Activated CD4-positive, alpha-beta memory T cell treated with anti-CD3 and anti-CD28 coated beads, Interleukin-2, amount 10 ng/mL, durations not matched to agents 7 days and 5 days (primary cell): ENCODE measurements around the gene LOXL3. TPM values are rescaled to one million over a fixed set of nuclear protein-coding genes. Genes with fewer than 3 reads are reported as not detected.
A peak's percentile ranks its signal among the peaks of the same experiment; 100 is the strongest.

ENCODE experiments used
- CTCF ChIA-PET: fragments of 350-600 bp; sonication (Branson Sonifier 250); formaldehyde crosslinking; loops from one replicate; lab custom pipeline; 2021; ENCODE audit warnings: antibody characterized with exemption, inconsistent platforms; lab: Charles Lee
- POLR2A ChIA-PET: fragments of 350-600 bp; sonication (Branson Sonifier 250); formaldehyde crosslinking; loops from one replicate; lab custom pipeline; 2021; ENCODE audit warnings: antibody characterized with exemption; lab: Charles Lee
- DNase-seq: peaks from one replicate; pipeline ENCODE4 v3.0.0-alpha.2; 2020
- H3K27ac Mint-ChIP-seq: one replicate; pipeline ENCODE4 v1.8.0; 2021; ENCODE audit warnings: mild to moderate bottlenecking, mixed read lengths
- H3K27me3 Mint-ChIP-seq: one replicate; pipeline ENCODE4 v1.8.0; 2021; ENCODE audit warnings: mixed read lengths
- H3K36me3 Mint-ChIP-seq: one replicate; pipeline ENCODE4 v1.8.0; 2021; ENCODE audit warnings: low read depth, mixed read lengths
- H3K4me1 Mint-ChIP-seq: one replicate; pipeline ENCODE4 v1.8.0; 2021; ENCODE audit warnings: mixed read lengths
- H3K4me3 Mint-ChIP-seq: one replicate; pipeline ENCODE4 v1.8.0; 2021; ENCODE audit warnings: mild to moderate bottlenecking, mixed read lengths
- H3K9me3 Mint-ChIP-seq: one replicate; pipeline ENCODE4 v1.8.0; 2021; ENCODE audit warnings: mixed read lengths
- total RNA-seq, 2 experiments: library from RNA; stranded (reverse); gene quantifications; one replicate each; pipeline ENCODE4 v1.2.3, GENCODE V29; 2021

The LOXL3 gene
- total RNA-seq, 2 experiments from 2014 or later: 0.60 to 0.70 TPM

DNA sequence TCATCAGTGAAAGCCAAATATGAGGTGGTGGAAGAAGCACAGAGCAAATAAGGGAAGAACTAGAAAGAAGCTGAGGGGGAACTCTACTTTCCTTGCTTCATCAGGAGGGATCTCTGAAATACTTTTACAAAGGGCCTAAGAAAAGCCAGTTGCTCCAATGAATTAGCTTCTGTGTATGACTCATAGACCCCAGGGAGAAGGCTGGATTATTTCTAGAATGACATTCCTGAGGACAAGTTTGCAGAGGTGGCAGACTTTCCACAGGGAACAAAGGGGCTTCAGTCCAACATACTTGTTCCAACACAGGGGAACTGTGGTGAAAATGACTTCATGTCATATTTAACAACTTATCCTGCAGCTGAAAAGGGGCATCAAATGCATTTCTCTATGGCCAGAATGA lies 29.8 kb upstream of the LOXL3 start:
- Mint-ChIP-seq H3K9me3 (no peaks in the 10 kb centered on the region), H3K4me1 (peaks cover 41% of the 10 kb centered on the region), H3K4me3 (no peak overlapping the region), H3K36me3 (no peaks in the 10 kb centered on the region), H3K27ac (peak overlapping the region; percentile 78), H3K27me3 (no peaks in the 10 kb centered on the region)
- CTCF ChIA-PET: interaction anchor here (1.2 to 7.3 kb wide), 5 partner anchors 8 to 101 kb away, joined by 3 to 65 read pairs (median 5); partner anchors contain the start of gene CCDC142
- no peak for DNase-seq
- POLR2A ChIA-PET: interaction anchor here (0.8 to 7.4 kb wide), 7 partner anchors 9 to 101 kb away, joined by 3 to 46 read pairs (median 5); partner anchors contain the start of genes AUP1, CCDC142, HTRA2 and LOXL3

DNA sequence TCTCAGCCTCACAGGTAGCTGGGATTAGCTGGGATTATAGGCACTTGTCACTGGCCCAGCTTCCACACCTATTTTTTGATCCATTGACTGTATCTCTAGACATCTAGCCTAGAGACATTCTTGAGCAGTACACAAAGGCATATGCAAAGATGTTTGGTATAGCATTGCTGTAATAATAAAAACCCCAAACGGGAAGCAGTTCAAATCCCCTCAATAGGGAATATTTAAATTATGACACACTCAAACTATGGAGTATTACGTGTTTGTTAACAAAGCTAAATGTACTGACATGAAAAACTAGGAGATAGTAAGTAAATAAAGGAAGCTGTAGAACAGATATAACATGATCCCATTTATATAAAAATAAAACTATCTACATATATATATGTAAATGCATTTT lies 28.4 kb upstream of the LOXL3 start:
- Mint-ChIP-seq H3K27me3 (no peaks in the 10 kb centered on the region), H3K27ac (no peak overlapping the region), H3K4me3 (no peak overlapping the region), H3K4me1 (peaks cover 47% of the 10 kb centered on the region), H3K9me3 (no peaks in the 10 kb centered on the region), H3K36me3 (no peaks in the 10 kb centered on the region)
- CTCF ChIA-PET: interaction anchor here (1.4 to 2.1 kb wide), 2 partner anchors 9 to 50 kb away, joined by 4 to 5 read pairs; no protein-coding TSS in a partner anchor
- no peak for DNase-seq
- POLR2A ChIA-PET: interaction anchor here (1.3 to 7.4 kb wide), 2 partner anchors 8 to 51 kb away, joined by 4 to 46 read pairs; partner anchors contain the start of genes AUP1 and HTRA2

DNA sequence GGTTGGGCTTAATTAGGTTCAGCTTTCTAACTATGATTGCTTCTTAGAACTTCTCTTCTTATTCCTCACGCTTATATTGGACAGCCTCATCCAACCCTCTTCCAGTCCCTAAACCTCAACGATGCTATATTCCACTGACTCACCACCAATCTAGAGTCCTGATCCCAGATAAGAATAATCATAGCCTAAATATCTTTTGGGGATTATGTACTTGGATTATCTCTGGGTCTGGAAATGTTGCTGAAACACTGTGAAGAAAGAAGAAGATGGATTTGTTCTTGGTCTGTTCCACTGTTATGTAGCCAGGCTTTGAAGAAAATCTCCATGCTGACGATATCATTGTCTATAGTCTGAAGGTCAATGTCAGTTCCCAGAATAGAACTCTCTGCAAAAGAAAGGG lies 27.7 kb upstream of the LOXL3 start:
- H3K4me3 Mint-ChIP-seq: no peak overlapping the region
- H3K27me3 Mint-ChIP-seq: no peaks in the 10 kb centered on the region
- no peak for DNase-seq
- ChIA-PET CTCF (interaction anchor here (2.1 kb wide), 1 partner anchor 49 kb away, joined by 5 read pairs; no protein-coding TSS in a partner anchor), POLR2A (interaction anchor here (1.3 kb wide), 1 partner anchor 7 kb away, joined by 4 read pairs; no protein-coding TSS in a partner anchor)
- no peaks in the 10 kb centered on the region for H3K9me3 Mint-ChIP-seq
- peaks cover 54% of the 10 kb centered on the region for H3K4me1 Mint-ChIP-seq
- H3K27ac Mint-ChIP-seq: no peak overlapping the region
- H3K36me3 Mint-ChIP-seq: no peaks in the 10 kb centered on the region

DNA sequence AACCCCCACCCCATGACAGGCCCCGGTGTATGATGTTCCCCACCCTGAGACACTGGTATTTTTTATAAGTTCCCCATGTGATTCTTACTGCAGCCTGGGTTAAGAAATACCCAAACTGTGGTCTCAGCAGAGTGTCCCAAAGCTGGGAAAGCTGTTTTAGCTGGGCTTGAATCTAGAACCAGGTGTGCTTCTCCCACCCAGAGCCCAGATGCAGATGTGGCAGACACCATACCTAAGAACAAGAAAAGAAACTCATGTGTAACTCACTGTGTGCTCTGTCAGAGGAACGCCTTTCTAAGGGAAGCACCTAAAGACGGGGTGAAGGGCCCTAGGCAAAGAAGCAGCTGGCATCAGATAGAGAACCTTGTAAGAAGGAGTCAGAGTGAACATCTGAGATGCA lies 24.7 kb upstream of the LOXL3 start:
- DNase-seq: no peak
- POLR2A ChIA-PET: interaction anchor here (2.0 kb wide), 1 partner anchor 15 kb away, joined by 4 read pairs; no protein-coding TSS in a partner anchor
- H3K36me3 Mint-ChIP-seq: peaks cover 2% of the 10 kb centered on the region

DNA sequence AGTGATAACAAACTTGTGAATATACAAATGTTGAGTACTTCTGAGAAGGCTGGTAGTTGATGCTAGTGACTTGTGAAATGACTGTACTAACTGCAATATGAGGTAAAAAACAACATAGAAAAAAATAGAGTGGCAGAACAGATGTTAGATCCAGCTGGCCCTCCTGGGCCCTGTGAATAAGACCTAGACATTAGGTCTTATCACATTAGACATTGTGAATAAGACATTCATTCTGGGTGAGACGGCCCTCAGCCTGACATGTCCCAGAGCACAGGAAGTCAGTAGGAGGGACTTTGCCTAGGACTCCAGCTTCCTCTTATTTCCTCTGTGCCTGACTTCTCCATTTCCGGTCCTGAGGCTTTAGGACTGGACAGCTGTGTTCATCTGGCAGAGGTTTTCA lies 23.7 kb upstream of the LOXL3 start:
- ChIA-PET POLR2A (interaction anchor here (1.0 to 2.1 kb wide), 8 partner anchors 8 to 46 kb away, joined by 3 to 9 read pairs (median 4); partner anchors contain the start of gene LOXL3), CTCF (interaction anchor here (1.2 to 5.9 kb wide), 3 partner anchors 9 to 243 kb away, joined by 4 to 65 read pairs (median 8); no protein-coding TSS in a partner anchor)
- Mint-ChIP-seq H3K27me3 (no peaks in the 10 kb centered on the region), H3K27ac (peak overlapping the region; percentile 64), H3K4me1 (peaks cover 45% of the 10 kb centered on the region), H3K36me3 (peaks cover 2% of the 10 kb centered on the region), H3K9me3 (no peaks in the 10 kb centered on the region), H3K4me3 (no peak overlapping the region)
- DNase-seq: no peak

More for the DNA sequence above, 24.7 kb upstream of the LOXL3 start:
- Mint-ChIP-seq H3K4me3 (no peak overlapping the region), H3K9me3 (no peaks in the 10 kb centered on the region), H3K27ac (no peak overlapping the region), H3K4me1 (peaks cover 47% of the 10 kb centered on the region), H3K27me3 (no peaks in the 10 kb centered on the region)
- CTCF ChIA-PET: interaction anchor here (2.5 to 5.9 kb wide), 2 partner anchors 8 to 10 kb away, joined by 12 to 65 read pairs; no protein-coding TSS in a partner anchor

DNA sequence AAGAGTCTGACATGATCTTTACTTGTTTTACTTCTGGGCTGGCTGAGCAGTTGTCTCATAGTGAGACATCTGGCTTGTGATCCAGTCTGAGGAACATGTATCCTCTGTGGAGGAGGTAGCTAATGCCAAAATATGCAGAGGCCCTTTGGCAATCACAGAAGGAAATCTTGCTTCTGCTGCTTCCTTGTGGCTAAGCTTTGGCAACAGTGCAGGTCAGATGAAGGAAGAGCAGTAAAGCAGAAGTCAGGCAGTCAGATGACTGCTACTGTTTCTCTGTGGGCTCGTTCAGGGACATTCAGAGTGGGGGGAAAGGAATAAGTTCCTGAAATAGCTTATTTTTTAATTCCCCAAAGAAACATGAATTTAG lies 23.1 kb upstream of the LOXL3 start:
- CTCF ChIA-PET: interaction anchor here (1.2 to 5.9 kb wide), 3 partner anchors 9 to 242 kb away, joined by 4 to 65 read pairs (median 8); no protein-coding TSS in a partner anchor
- DNase-seq: no peak
- Mint-ChIP-seq H3K4me3 (no peak overlapping the region), H3K27ac (no peak overlapping the region), H3K36me3 (peaks cover 2% of the 10 kb centered on the region), H3K9me3 (no peaks in the 10 kb centered on the region), H3K4me1 (peaks cover 48% of the 10 kb centered on the region), H3K27me3 (no peaks in the 10 kb centered on the region)
- POLR2A ChIA-PET: interaction anchor here (1.0 to 2.1 kb wide), 8 partner anchors 9 to 46 kb away, joined by 3 to 9 read pairs (median 4); partner anchors contain the start of gene LOXL3

DNA sequence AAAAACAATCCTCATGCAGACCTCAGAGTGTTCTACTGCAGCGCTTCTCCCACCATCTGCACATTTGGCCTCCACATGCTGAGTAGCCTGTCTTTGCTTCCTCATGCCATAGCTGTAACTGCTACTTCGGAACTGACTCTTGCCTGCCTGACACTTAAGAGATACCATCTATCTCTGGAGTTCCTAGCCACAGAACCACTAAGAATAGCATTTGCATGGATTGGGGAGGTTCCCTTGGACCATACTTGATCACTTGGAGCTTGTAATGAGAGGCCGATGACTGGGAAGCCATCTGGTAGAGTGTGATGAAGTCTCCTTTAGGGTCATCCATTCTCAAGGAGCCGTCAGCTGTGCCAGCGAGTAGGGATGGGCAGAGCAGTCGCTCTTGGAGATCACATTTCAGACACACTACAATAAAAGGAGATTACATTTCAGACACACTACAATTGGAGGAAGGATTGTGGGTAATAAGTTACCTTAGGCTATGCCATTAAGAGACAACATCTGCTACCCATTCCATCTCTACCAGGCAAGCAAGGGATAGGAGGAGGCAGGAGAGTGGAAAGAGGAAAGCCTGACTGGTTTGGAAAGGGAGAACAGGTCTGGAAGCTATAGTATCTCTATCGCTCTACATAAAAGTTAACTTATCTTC lies 22.6 kb upstream of the LOXL3 start:
- CTCF ChIA-PET: interaction anchor here (1.2 to 5.9 kb wide), 3 partner anchors 9 to 242 kb away, joined by 4 to 65 read pairs (median 8); no protein-coding TSS in a partner anchor
- no peak for DNase-seq
- peaks cover 48% of the 10 kb centered on the region for H3K4me1 Mint-ChIP-seq
- no peak overlapping the region for H3K27ac Mint-ChIP-seq
- H3K27me3 Mint-ChIP-seq: no peaks in the 10 kb centered on the region
- POLR2A ChIA-PET: interaction anchor here (1.1 to 3.4 kb wide), 6 partner anchors 9 to 45 kb away, joined by 3 to 14 read pairs (median 4); partner anchors contain the start of gene DOK1
- no peaks in the 10 kb centered on the region for H3K9me3 Mint-ChIP-seq
- no peak overlapping the region for H3K4me3 Mint-ChIP-seq
- H3K36me3 Mint-ChIP-seq: peaks cover 2% of the 10 kb centered on the region

DNA sequence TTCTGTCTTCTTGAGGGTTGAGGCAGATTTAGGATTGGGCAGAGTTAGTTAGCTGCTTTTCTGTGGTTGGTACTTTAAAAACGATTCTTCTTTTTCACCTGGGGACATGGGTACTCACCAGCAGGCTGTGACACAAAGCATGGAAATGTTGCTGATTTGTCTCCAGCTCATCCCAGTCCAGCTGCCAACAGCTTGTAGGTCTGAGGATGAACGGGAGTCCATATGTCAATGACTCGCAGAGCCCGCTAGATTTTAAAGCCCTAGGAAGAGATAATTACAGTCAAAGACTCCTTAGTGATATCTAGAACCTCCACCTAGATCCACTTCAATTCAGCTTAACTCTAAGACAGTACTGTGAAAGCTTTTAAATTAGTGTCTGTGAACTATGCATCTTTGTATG lies 21.6 kb upstream of the LOXL3 start:
- peaks cover 2% of the 10 kb centered on the region for H3K36me3 Mint-ChIP-seq
- H3K4me3 Mint-ChIP-seq: no peak overlapping the region
- peaks cover 48% of the 10 kb centered on the region for H3K4me1 Mint-ChIP-seq
- no peak for DNase-seq
- ChIA-PET POLR2A (interaction anchor here (1.3 to 3.4 kb wide), 6 partner anchors 9 to 92 kb away, joined by 4 to 14 read pairs (median 8); partner anchors contain the start of genes AUP1, CCDC142, DOK1 and HTRA2), CTCF (interaction anchor here (0.7 to 5.9 kb wide), 3 partner anchors 8 to 92 kb away, joined by 3 to 65 read pairs (median 8); partner anchors contain the start of genes CCDC142 and TTC31)
- H3K27me3 Mint-ChIP-seq: no peaks in the 10 kb centered on the region
- no peak overlapping the region for H3K27ac Mint-ChIP-seq
- H3K9me3 Mint-ChIP-seq: no peaks in the 10 kb centered on the region

DNA sequence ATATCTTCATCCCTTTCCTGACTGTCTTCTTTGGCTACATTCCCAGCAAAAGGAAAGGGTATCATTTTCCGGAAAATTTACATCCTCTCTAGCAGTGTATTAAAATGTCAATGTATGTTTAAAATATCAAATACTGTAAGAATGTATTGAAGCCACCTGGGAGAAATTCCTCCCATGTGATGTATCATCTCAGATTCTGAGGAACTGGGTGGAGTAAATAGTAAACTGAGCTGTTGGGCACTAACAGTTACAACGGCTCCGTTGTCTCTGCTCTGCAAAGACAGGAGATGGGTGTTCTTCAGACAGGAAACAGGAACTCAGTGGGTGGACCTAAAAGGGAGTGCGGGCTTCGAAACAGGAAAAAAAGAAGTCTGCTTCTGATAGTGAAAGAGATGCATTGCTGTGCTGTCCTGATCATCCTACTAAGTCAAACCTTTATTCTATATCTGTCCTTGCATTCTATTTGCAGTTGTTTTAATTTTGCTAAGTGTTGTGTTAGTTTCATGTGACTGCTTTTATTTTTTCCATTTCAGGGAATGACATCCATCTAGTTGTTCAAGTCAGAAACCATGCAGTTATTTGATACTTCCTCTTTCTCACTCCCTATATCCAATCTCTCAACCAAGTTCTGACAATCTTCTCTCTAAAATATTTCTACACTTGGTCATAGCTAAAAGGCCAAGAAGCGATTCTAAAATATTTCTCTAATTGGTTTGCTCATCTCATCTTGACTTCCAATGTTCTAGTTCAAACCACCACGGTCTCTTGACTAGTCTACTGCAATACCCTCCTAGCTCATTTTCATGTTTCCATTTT lies 20.2 kb upstream of the LOXL3 start:
- DNase-seq: no peak
- H3K4me3 Mint-ChIP-seq: peak overlapping the region; percentile 48
- peaks cover 2% of the 10 kb centered on the region for H3K36me3 Mint-ChIP-seq
- peak overlapping the region; percentile 77 for H3K27ac Mint-ChIP-seq
- H3K4me1 Mint-ChIP-seq: peaks cover 51% of the 10 kb centered on the region
- no peaks in the 10 kb centered on the region for H3K27me3 Mint-ChIP-seq
- ChIA-PET CTCF (interaction anchor here (0.7 to 5.9 kb wide), 2 partner anchors 13 to 394 kb away, joined by 3 to 65 read pairs; no protein-coding TSS in a partner anchor), POLR2A (interaction anchor here (0.9 to 3.4 kb wide), 8 partner anchors 7 to 116 kb away, joined by 4 to 14 read pairs (median 6); partner anchors contain the start of genes AUP1, CCDC142, DOK1 and HTRA2)
- no peaks in the 10 kb centered on the region for H3K9me3 Mint-ChIP-seq

DNA sequence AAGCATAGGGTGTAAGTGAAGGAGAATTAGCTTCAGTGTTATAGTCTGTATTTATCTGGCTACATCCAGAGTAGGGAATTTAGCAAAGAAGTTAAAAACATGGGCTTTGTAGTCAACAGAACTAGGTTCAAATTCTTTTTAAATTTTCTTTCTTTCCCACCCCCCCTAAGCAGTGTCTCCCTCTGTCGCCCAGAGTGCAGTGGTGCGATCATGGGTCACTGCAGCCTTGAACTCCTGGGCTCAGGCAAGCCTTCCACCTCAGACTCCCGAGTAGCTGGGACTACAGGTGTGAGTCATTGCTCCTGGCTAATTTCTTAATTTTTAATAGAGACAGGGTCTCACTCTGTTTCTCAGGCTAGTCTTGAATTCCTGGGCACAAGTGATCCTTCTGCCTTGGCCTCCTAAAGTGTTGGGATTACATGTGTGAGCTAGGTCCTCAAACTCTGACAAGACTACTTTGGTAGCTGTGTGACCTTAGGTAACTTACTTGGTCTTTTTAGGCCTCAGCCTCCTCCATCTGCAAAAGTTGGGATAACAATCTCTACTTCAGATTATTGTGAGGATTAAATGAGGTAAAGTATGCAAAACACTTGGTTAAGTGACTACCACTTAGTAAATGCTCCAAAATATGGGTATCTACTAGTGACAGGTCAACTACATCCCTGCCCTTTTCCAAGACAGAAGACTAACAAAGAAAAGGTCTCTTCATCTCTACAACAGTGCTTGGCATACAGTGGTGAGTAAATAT lies 18.6 kb upstream of the LOXL3 start:
- Mint-ChIP-seq H3K9me3 (no peaks in the 10 kb centered on the region), H3K36me3 (peaks cover 2% of the 10 kb centered on the region), H3K4me3 (no peak overlapping the region), H3K4me1 (peaks cover 52% of the 10 kb centered on the region), H3K27me3 (no peaks in the 10 kb centered on the region), H3K27ac (no peak overlapping the region)
- ChIA-PET POLR2A (interaction anchor here (0.6 to 1.4 kb wide), 2 partner anchors 17 to 41 kb away, joined by 3 read pairs; no protein-coding TSS in a partner anchor), CTCF (interaction anchor here (0.6 to 5.9 kb wide), 2 partner anchors 14 to 1712 kb away, joined by 4 to 65 read pairs; no protein-coding TSS in a partner anchor)
- no peak for DNase-seq

DNA sequence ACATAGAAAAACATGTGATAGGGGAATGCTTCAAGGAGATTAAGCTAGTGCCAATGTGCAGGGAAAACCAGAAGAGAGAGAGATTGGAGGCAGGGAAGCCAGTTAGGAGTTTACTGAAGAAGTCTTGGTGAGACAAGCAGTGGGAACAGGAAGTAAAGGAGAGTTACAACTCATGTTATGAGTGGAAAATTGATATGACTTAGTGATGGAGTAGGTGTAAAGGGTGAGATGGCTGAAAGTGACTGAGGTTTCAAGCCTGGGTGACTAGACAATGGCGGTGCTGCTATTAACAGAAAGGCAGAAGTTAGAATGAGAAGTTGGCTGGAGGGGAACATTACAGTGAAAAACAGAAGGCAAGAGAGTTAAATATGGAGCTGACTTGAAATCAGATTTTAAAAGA lies 17.3 kb upstream of the LOXL3 start:
- H3K36me3 Mint-ChIP-seq: peaks cover 2% of the 10 kb centered on the region
- H3K4me3 Mint-ChIP-seq: no peak overlapping the region
- no peaks in the 10 kb centered on the region for H3K9me3 Mint-ChIP-seq
- H3K27me3 Mint-ChIP-seq: no peaks in the 10 kb centered on the region
- no peak overlapping the region for H3K27ac Mint-ChIP-seq
- H3K4me1 Mint-ChIP-seq: peaks cover 49% of the 10 kb centered on the region
- CTCF ChIA-PET: interaction anchor here (0.6 to 1.1 kb wide), 3 partner anchors 14 to 97 kb away, joined by 3 to 4 read pairs (median 3); no protein-coding TSS in a partner anchor
- POLR2A ChIA-PET: interaction anchor here (0.8 to 1.5 kb wide), 2 partner anchors 9 to 17 kb away, joined by 3 to 4 read pairs; partner anchors contain the start of gene LOXL3
- no peak for DNase-seq
